Panc1 (cell line): Measurements from ENCODE around the gene ATF7.

Experiments
- POLR2AphosphoS5 ChIP-seq: IDR thresholded peaks from 2 replicates; pipeline ENCODE4 v1.6.1; 2012; ENCODE audit warnings: mild to moderate bottlenecking, low read depth, low read length, moderate library complexity
- TCF7L2 ChIP-seq: IDR thresholded peaks from 2 replicates; pipeline ENCODE4 v1.6.1; 2011; ENCODE audit warnings: mild to moderate bottlenecking, low read depth, low read length, inconsistent platforms
- TF ChIP-seq, protein P1 (sequence below): fragments of 450-650 bp; IDR thresholded peaks from 2 replicates; pipeline ENCODE4 v1.5.1; 2017; ENCODE audit warnings: mild to moderate bottlenecking

DNA sequence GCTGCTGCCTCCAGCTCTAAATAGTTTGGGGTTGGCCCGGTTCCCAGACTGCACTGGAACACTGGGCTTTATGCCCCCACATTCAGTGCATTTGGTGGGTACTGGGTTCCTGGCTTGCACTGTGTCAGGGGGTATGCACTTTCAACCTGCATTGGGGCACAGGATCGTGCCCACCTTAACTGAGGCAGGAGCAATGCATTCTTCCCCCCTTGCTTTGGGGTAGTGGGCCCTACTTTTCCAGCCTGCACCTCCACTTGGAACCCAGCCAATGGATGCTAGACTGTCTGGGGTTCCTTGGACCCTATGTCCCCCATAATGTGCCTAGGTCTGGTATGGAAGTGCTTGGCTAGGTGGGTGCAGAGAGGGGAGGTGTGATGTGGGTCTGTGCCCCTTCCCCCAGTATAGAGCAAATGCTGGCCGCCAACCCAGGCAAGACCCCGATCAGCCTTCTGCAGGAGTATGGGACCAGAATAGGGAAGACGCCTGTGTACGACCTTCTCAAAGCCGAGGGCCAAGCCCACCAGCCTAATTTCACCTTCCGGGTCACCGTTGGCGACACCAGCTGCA, 124.5 kb downstream of the ATF7 start:
- TF ChIP-seq, protein P1, sequence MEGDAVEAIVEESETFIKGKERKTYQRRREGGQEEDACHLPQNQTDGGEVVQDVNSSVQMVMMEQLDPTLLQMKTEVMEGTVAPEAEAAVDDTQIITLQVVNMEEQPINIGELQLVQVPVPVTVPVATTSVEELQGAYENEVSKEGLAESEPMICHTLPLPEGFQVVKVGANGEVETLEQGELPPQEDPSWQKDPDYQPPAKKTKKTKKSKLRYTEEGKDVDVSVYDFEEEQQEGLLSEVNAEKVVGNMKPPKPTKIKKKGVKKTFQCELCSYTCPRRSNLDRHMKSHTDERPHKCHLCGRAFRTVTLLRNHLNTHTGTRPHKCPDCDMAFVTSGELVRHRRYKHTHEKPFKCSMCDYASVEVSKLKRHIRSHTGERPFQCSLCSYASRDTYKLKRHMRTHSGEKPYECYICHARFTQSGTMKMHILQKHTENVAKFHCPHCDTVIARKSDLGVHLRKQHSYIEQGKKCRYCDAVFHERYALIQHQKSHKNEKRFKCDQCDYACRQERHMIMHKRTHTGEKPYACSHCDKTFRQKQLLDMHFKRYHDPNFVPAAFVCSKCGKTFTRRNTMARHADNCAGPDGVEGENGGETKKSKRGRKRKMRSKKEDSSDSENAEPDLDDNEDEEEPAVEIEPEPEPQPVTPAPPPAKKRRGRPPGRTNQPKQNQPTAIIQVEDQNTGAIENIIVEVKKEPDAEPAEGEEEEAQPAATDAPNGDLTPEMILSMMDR = no peak
- TF ChIP-seq TCF7L2 = no peak
- peak; percentile 18; the same call in 1 of the 2 replicates for TF ChIP-seq POLR2AphosphoS5
